HepG2 (cell line): ENCODE data around the gene EMC9. TPM values are rescaled to one million over a fixed set of nuclear protein-coding genes. Genes with fewer than 3 reads are reported as not detected.

Experiments used
- AHDC1 ChIP-seq: sonication (generic); formaldehyde crosslinking; IDR thresholded peaks from 2 replicates; pipeline ENCODE4 v1.5.1; 2020; ENCODE audit warnings: mild to moderate bottlenecking, missing genetic modification reagents, borderline replicate concordance
- CEBPG ChIP-seq: IDR thresholded peaks from 2 replicates; pipeline ENCODE4 v1.6.1; 2016
- CREB1 ChIP-seq, 2 experiments: fragments of 450-650 bp in 1 of 2; IDR thresholded peaks; 2 replicates each; pipeline ENCODE4 v1.6.1; 2016 to 2017; ENCODE audit warnings: control low read depth in 1 of 2, mild to moderate bottlenecking in 1 of 2, missing compliant biosample characterization in 1 of 2, missing genetic modification characterization in 1 of 2
- KLF6 ChIP-seq: IDR thresholded peaks from 2 replicates; pipeline ENCODE4 v1.8.0; 2016; ENCODE audit warnings: missing biosample characterization, missing genetic modification reagents
- MYPOP ChIP-seq: sonication (generic); formaldehyde crosslinking; IDR thresholded peaks from 2 replicates; pipeline ENCODE4 v1.8.1; 2023; ENCODE audit warnings: mild to moderate bottlenecking, moderate library complexity, missing genetic modification reagents
- PHF20 ChIP-seq: sonication (generic); formaldehyde crosslinking; IDR thresholded peaks from 2 replicates; pipeline ENCODE4 v1.5.0; 2020; ENCODE audit warnings: mild to moderate bottlenecking, missing genetic modification reagents
- TERF1 ChIP-seq: sonication (generic); formaldehyde crosslinking; IDR thresholded peaks from 2 replicates; pipeline ENCODE4 v1.8.0; 2022; ENCODE audit warnings: mild to moderate bottlenecking, missing genetic modification reagents, moderate library complexity
- THAP9 ChIP-seq: sonication (generic); formaldehyde crosslinking; IDR thresholded peaks from 2 replicates; pipeline ENCODE4; 2020; ENCODE audit warnings: missing genetic modification reagents, mild to moderate bottlenecking, borderline replicate concordance
- ZIK1 ChIP-seq: sonication (generic); formaldehyde crosslinking; IDR thresholded peaks from 2 replicates; pipeline ENCODE4 v1.5.0; 2020; ENCODE audit warnings: mild to moderate bottlenecking, low read depth, missing genetic modification reagents, borderline replicate concordance
- ZNF260 ChIP-seq: sonication (generic); formaldehyde crosslinking; IDR thresholded peaks from 2 replicates; pipeline ENCODE4 v1.4.0; 2020; ENCODE audit warnings: missing genetic modification reagents, low read depth, mild to moderate bottlenecking, borderline replicate concordance
- ZNF362 ChIP-seq: sonication (generic); formaldehyde crosslinking; IDR thresholded peaks from 2 replicates; pipeline ENCODE4 v1.4.0; 2020; ENCODE audit warnings: missing genetic modification reagents, mild to moderate bottlenecking, borderline replicate concordance
- polyA plus RNA-seq, 8 experiments: library from polyadenylated mRNA; depleted of rRNA in 3 of 8; stranded (reverse) in 7 of 8; unstranded in 1 of 8; fragments of >200 nt; fragmentation: Illumina TruSeq in 4 of 8; extraction: Trizol in 4 of 8; gene quantifications; 2 replicates each; pipeline versions ENCODE4 v1.2.1 to v1.2.3, GENCODE V29; 2011 to 2016; ENCODE audit warnings: low read depth in 4 of 8, missing spikeins in 1 of 8, mixed read lengths in 1 of 8; ENCODE audit not compliant: insufficient read depth in 1 of 8
- total RNA-seq, 5 experiments: library from RNA; depleted of rRNA; stranded (reverse); fragments of >200 nt; fragmentation: Illumina TruSeq; extraction: Trizol; gene quantifications; 2 replicates each; pipeline ENCODE4 v1.2.3, GENCODE V29; 2016; ENCODE audit warnings: low read depth in 1 of 5

EMC9 gene
- total and polyA plus RNA-seq, 2 of the 13 experiments (the other 11 are each of a cell fraction or from before 2014, with no cell fraction given), result 60.5 to 78.7 TPM

GRCh38 chr14:24141097-24141880, at the start of gene EMC9 (continued):
- TF ChIP-seq THAP9, result peak; percentile 93
- peak; percentile 98 for TF ChIP-seq KLF6 (CRISPR knock-in tag)
- no peak for TF ChIP-seq MYPOP (CRISPR knock-in tag)
- TF ChIP-seq ZNF362 (CRISPR knock-in tag), result peak; percentile 72
- TF ChIP-seq CREB1 (IDR thresholded peaks at IDR 0.05), result peak; percentile 91
- TF ChIP-seq CREB1 (CRISPR knock-in tag; IDR thresholded peaks at IDR 0.05), result no peak
- no peak for TF ChIP-seq PHF20
- TF ChIP-seq AHDC1 (CRISPR knock-in tag), result no peak
- peak; percentile 47 for TF ChIP-seq CEBPG (CRISPR knock-in tag)
- TF ChIP-seq ZIK1 (CRISPR knock-in tag), result peak; percentile 87
- TF ChIP-seq ZNF260 (CRISPR knock-in tag), result peak; percentile 98; the same call in 1 of the 2 replicates
- peak; percentile 98 for TF ChIP-seq TERF1
